Adrenal gland (tissue), 12 donors: ENCODE data around the gene SHD. TPM values are rescaled to one million over a fixed set of nuclear protein-coding genes. Genes with fewer than 3 reads are reported as not detected.

Source experiments
- DNase-seq, 7 donors: peaks; one replicate each; pipeline ENCODE4 v3.0.0-alpha.2; 2019 to 2020
- H3K27ac ChIP-seq, 5 donors: fragments of 200-600 bp; sonication (generic) in 4 of 5; 1 replicate in 3 of 5; 2 replicates in 2 of 5; pipeline versions ENCODE4 v1.5.1 to v1.8.0; 2016 to 2020; ENCODE audit warnings: mild to moderate bottlenecking in 1 of 5
- H3K27me3 ChIP-seq: fragments of 200-600 bp; 2 replicates; pipeline ENCODE4 v1.8.0; 2021
- H3K36me3 ChIP-seq, 2 donors: fragments of 200-600 bp; replicated peaks in 1 of 2; 1 replicate in 1 of 2; 2 replicates in 1 of 2; pipeline versions ENCODE4 v1.5.1 to v1.8.0; 2018 to 2022
- H3K4me1 ChIP-seq, 2 donors: fragments of 200-600 bp; replicated peaks in 1 of 2; 1 replicate in 1 of 2; 2 replicates in 1 of 2; pipeline versions ENCODE4 v1.5.1 to v1.8.0; 2018 to 2021
- H3K4me3 ChIP-seq, 4 donors: fragments of 200-600 bp; sonication (generic) in 3 of 4; one replicate each; pipeline ENCODE4 v1.5.1; 2016 to 2018
- H3K9me3 ChIP-seq, 3 donors: fragments of 200-600 bp; sonication (generic) in 1 of 3; replicated peaks in 1 of 3; 1 replicate in 2 of 3; 2 replicates in 1 of 3; pipeline versions ENCODE4 v1.5.1 to v1.8.0; 2016 to 2021
- POLR2A ChIP-seq, 2 donors: fragments of 450-650 bp; IDR thresholded peaks; one replicate each; pipeline ENCODE4 v1.6.1; 2017; ENCODE audit warnings: antibody characterized with exemption in 2 of 2, mild to moderate bottlenecking in 2 of 2, moderate library complexity in 1 of 2
- WGBS, 4 donors: extraction: QIAGEN DNeasy Blood & Tissue Kit in 2 of 4; methylation state at CpG; one replicate each; pipeline versions ENCODE4 v1.1.5 to v1.1.7; 2013 to 2017; 5-methylcytosine and 5-hydroxymethylcytosine counted together
- intact Hi-C, 2 donors: fragments of 100-400 bp; cut with DNase I; formaldehyde crosslinking; loops; one replicate each; pipeline versions ENCODE4 v1.14.1 to v1.15.0; 2022 to 2023
- polyA plus RNA-seq, 3 donors: library from polyadenylated mRNA; stranded (reverse); fragments of 200-250 nt in 2 of 3; fragments of 350-450 nt in 1 of 3; fragmentation: Illumina TruSeq in 1 of 3; extraction: RNeasy Lipid Tissue Mini Kit (QIAGEN cat#74804) in 1 of 3; gene quantifications; one replicate each; pipeline ENCODE4 v1.2.3, GENCODE V29; 2013 to 2014
- total RNA-seq, 9 donors: library from RNA; depleted of rRNA in 4 of 9; stranded (reverse); fragments of >200 nt in 4 of 9; fragments of 120-200 nt in 1 of 9; fragmentation: NEBNext Ultra II Directional in 1 of 9; extraction: Animal tissue kit (Norgen Biotek cat#: 25700) in 1 of 9; gene quantifications; one replicate each; pipeline versions ENCODE4 v1.1.0 to v1.2.4, GENCODE V29; 2013 to 2023
- TF ChIP-seq, protein P1 (sequence below), 6 experiments: fragments of 450-650 bp in 4 of 6; fragments of 200-600 bp in 2 of 6; sonication (generic) in 1 of 6; IDR thresholded peaks; 1 replicate in 5 of 6; 2 replicates in 1 of 6; pipeline versions ENCODE4 v1.5.1 to v1.8.0; 2016 to 2021; ENCODE audit warnings: antibody characterized with exemption in 6 of 6, mild to moderate bottlenecking in 2 of 6, moderate library complexity in 1 of 6
- donor health status: healthy with polysubstance abuse.
- donor health status: Bipolar disorder and iron deficiency.
- donor health status: DM: yes; HTN: yes; CAD: no.
- donor health status: DM: no; HTN: no; CAD: no.
- donor health status: DM: no; HTN: no; CAD: no.
- donor health status: DM: yes; HTN: yes; CAD: no.

The SHD gene
- total and polyA plus RNA-seq, 12 donors = 0.07 to 4.1 (median 0.74) TPM; not detected in 6

DNA sequence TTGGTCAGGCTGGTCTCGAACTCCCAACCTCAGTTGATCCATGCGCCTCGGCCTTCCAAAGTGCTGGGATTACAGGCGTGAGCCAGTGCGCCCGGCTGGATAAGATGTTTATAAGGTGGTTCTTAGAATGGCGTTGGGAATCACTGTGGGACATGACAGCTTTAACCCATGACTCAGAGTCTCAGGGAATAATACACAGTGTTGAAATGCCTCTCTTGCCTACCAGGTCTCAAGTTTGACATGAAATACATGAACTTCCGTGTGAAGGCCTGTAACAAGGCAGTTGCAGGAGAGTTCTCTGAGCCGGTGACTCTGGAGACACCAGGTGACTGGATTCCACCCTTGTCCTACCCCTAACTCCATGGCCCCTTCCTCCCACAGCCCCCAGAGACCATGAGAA, 37.9 kb downstream of the SHD start:
- H3K9me3 ChIP-seq = no peaks in the 10 kb centered on the region
- TF ChIP-seq POLR2A (IDR thresholded peaks at IDR 0.05) = no peak
- TF ChIP-seq, protein P1, sequence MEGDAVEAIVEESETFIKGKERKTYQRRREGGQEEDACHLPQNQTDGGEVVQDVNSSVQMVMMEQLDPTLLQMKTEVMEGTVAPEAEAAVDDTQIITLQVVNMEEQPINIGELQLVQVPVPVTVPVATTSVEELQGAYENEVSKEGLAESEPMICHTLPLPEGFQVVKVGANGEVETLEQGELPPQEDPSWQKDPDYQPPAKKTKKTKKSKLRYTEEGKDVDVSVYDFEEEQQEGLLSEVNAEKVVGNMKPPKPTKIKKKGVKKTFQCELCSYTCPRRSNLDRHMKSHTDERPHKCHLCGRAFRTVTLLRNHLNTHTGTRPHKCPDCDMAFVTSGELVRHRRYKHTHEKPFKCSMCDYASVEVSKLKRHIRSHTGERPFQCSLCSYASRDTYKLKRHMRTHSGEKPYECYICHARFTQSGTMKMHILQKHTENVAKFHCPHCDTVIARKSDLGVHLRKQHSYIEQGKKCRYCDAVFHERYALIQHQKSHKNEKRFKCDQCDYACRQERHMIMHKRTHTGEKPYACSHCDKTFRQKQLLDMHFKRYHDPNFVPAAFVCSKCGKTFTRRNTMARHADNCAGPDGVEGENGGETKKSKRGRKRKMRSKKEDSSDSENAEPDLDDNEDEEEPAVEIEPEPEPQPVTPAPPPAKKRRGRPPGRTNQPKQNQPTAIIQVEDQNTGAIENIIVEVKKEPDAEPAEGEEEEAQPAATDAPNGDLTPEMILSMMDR (IDR thresholded peaks at IDR 0.05) = no peak
- H3K36me3 ChIP-seq = no peaks in the 10 kb centered on the region
- no peak for DNase-seq
- WGBS, 4 donors = 73 to 83% (median 77%) methylated on average over 7 to 9 of the region's 9 CpGs
- no peak overlapping the region for H3K4me3 ChIP-seq
- intact Hi-C loops = no loop called here
- H3K27ac ChIP-seq = no peak overlapping the region
- no peaks in the 10 kb centered on the region for H3K27me3 ChIP-seq
- H3K4me1 ChIP-seq = no peaks in the 10 kb centered on the region

DNA sequence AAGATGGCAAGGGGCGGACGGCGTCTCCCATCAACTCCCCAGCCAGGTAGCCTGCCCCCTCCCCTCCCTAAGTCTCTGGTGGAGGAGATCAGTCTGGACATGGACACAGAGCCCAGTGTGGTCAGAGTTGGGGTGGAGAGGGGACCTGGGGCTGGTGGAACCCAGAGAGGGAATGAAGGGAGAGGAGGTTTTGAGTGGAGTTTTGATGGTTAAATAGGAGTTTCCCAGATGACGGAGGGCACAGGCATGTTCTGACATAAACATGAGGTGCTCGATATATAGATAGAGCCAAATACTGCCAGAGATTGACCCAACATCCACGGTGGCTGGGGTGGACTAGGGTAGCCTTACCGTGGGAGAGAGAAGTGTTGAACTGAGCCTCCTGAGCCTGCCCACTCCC, 39.4 kb downstream of the SHD start:
- 90 to 96% (median 93%) methylated on average over 7 of the region's 7 CpGs for WGBS, 4 donors

DNA sequence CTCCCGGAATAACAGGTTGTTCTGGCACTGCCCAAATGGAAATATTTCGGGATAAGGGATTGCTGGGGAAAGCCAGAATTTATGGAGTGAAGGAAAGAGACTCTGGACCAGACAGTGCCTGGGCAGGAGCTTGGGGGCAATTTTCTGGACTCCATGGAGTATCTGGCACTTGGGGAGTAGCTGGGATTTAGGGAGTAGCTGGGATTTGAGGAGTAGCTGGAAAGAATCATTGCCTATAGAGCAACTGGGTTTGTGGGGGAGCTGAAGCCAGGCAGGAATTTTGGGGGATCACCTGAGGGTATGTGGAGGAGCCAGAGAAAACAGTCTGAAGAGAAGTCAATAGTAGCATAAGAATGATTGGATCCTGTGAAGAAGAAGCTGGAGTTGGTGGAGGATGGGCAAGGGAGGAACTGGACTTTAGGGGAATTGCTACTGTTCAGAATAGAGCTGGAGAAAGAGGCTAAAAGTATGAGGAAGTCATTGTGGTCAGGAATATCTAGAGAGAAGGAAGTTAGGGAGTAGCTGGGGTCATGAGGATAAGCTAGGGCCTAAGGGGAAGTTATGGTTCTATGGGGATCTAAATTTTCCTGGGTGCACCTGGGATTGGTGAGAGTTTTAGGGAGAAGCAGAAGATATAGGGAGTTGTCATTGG, 40.1 kb downstream of the SHD start:
- TF ChIP-seq, protein P1 (IDR thresholded peaks at IDR 0.05) = no peak
- TF ChIP-seq POLR2A (IDR thresholded peaks at IDR 0.05) = no peak
- no peaks in the 10 kb centered on the region for H3K4me1 ChIP-seq
- H3K27ac ChIP-seq = no peak overlapping the region
- 87 to 97% (median 94%) methylated on average over 2 of the region's 2 CpGs for WGBS, 4 donors
- no peaks in the 10 kb centered on the region for H3K36me3 ChIP-seq
- intact Hi-C loops = no loop called here
- DNase-seq = no peak
- no peaks in the 10 kb centered on the region for H3K27me3 ChIP-seq
- no peaks in the 10 kb centered on the region for H3K9me3 ChIP-seq
- H3K4me3 ChIP-seq = no peak overlapping the region

More for the DNA sequence above, 39.4 kb downstream of the SHD start:
- Histone ChIP-seq H3K9me3 (no peaks in the 10 kb centered on the region), H3K27ac (no peak overlapping the region), H3K36me3 (no peaks in the 10 kb centered on the region), H3K4me3 (no peak overlapping the region), H3K4me1 (no peaks in the 10 kb centered on the region), H3K27me3 (no peaks in the 10 kb centered on the region)
- TF ChIP-seq, protein P1 (IDR thresholded peaks at IDR 0.05) = no peak
- no peak for TF ChIP-seq POLR2A (IDR thresholded peaks at IDR 0.05)
- DNase-seq = no peak
- intact Hi-C loops = no loop called here

DNA sequence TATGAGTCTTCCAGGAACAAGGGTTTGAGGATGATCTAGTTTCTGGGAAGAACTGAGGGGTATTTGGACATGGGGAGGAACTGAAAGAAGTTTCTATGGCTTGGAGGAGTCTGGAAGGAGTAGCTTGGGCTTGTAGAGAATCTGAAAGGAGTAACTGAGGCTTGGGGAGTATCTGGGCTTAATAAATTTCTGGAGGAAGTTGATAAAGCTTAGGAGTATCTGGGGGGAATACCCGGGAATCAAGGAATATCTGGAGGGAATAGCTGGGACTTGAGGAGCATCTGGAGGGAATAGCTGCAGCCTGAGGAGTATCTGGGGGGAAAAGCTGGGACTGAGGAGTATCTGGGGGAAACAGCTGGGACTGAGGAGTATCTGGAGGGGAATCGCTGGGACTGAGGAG, 41.4 kb downstream of the SHD start:
- Histone ChIP-seq H3K36me3 (no peaks in the 10 kb centered on the region), H3K4me1 (no peaks in the 10 kb centered on the region), H3K9me3 (no peaks in the 10 kb centered on the region), H3K27me3 (no peaks in the 10 kb centered on the region), H3K4me3 (no peak overlapping the region), H3K27ac (no peak overlapping the region)
- TF ChIP-seq, protein P1 (IDR thresholded peaks at IDR 0.05) = no peak
- no peak for TF ChIP-seq POLR2A (IDR thresholded peaks at IDR 0.05)
- intact Hi-C loops = no loop called here
- DNase-seq = no peak
- 90 to 95% (median 92%) methylated on average over 2 of the region's 2 CpGs for WGBS, 4 donors
